SK-N-MC (cell line): Measurements from ENCODE around the gene DGUOK.

Experiments used
- EZH2 ChIP-seq: fragments of 200-600 bp; sonication (generic); IDR thresholded peaks from one replicate; pipeline ENCODE4 v1.6.1; 2017; ENCODE audit warnings: antibody characterized with exemption
- FOXP2 ChIP-seq: optimal IDR thresholded peaks from 2 replicates; pipeline ENCODE3; 2011; ENCODE audit warnings: mild to moderate bottlenecking, moderate library complexity; ENCODE audit not compliant: insufficient read depth; ENCODE audit errors: extremely low read length, control extremely low read depth

GRCh38 chr2:74007121-74007520 is 80.4 kb downstream of the DGUOK start:
- TF ChIP-seq EZH2 (no peak), FOXP2 (no peak)
